Heart left ventricle (tissue), 16 donors: Measurements from ENCODE around the gene ARID5B. TPM values are rescaled to one million over a fixed set of nuclear protein-coding genes. Genes with fewer than 3 reads are reported as not detected.
"Not testable (repeated sequence)": the region's sequence is repeated elsewhere in the genome, so short reads cannot be mapped to it uniquely, and the experiment has no call there.

ENCODE experiments used
- ATAC-seq, 4 donors: fragments of 200-7000 bp; cut with Tn5 transposase; one replicate each; pipeline ENCODE4 v1.9.1; 2020 to 2022; ENCODE audit warnings: moderate library complexity in 4 of 4, mild to moderate bottlenecking in 3 of 4, moderate number of reproducible peaks in 1 of 4
- DNase-seq, 5 donors: peaks; one replicate each; pipeline ENCODE4 v3.0.0-alpha.2; 2020
- H3K27ac ChIP-seq, 12 donors: fragments of 200-600 bp; sonication (generic) in 4 of 12; one replicate each; pipeline versions ENCODE4 v1.5.0 to v1.8.0; 2016 to 2022; ENCODE audit warnings: mild to moderate bottlenecking in 2 of 12
- H3K27me3 ChIP-seq, 9 donors: fragments of 200-600 bp; sonication (generic) in 2 of 9; one replicate each; pipeline versions ENCODE4 v1.5.1 to v1.8.0; 2016 to 2022; ENCODE audit warnings: mild to moderate bottlenecking in 3 of 9
- H3K36me3 ChIP-seq, 9 donors: fragments of 200-600 bp; sonication (generic) in 2 of 9; one replicate each; pipeline versions ENCODE4 v1.5.0 to v1.8.0; 2018 to 2022; ENCODE audit warnings: mild to moderate bottlenecking in 2 of 9
- H3K4me1 ChIP-seq, 12 donors: fragments of 200-600 bp; sonication (generic) in 4 of 12; one replicate each; pipeline versions ENCODE4 v1.5.0 to v1.8.0; 2016 to 2022; ENCODE audit warnings: mild to moderate bottlenecking in 3 of 12
- H3K4me3 ChIP-seq, 12 donors: fragments of 200-600 bp; sonication (generic) in 4 of 12; one replicate each; pipeline versions ENCODE4 v1.5.0 to v1.8.0; 2017 to 2022; ENCODE audit warnings: mild to moderate bottlenecking in 9 of 12, moderate library complexity in 4 of 12
- H3K9me3 ChIP-seq, 12 donors: fragments of 200-600 bp; sonication (generic) in 4 of 12; one replicate each; pipeline versions ENCODE4 v1.5.0 to v1.8.0; 2016 to 2022; ENCODE audit warnings: mild to moderate bottlenecking in 1 of 12
- CTCF ChIP-seq, 12 donors: fragments of 200-600 bp; sonication (generic) in 4 of 12; IDR thresholded peaks; one replicate each; pipeline versions ENCODE4 v1.5.0 to v1.8.0; 2018 to 2022; ENCODE audit warnings: antibody characterized with exemption in 12 of 12, mild to moderate bottlenecking in 5 of 12
- POLR2A ChIP-seq, 2 donors: fragments of 450-650 bp; IDR thresholded peaks; one replicate each; pipeline ENCODE4 v1.6.1; 2017; ENCODE audit warnings: antibody characterized with exemption in 2 of 2, mild to moderate bottlenecking in 2 of 2, moderate library complexity in 2 of 2
- WGBS, 4 donors: extraction: QIAGEN DNeasy Blood & Tissue Kit in 2 of 4; methylation state at CpG; one replicate each; pipeline versions ENCODE4 v1.1.5 to v1.1.7; 2013 to 2018; 5-methylcytosine and 5-hydroxymethylcytosine counted together
- intact Hi-C, 10 donors: fragments of 100-400 bp; cut with DNase I; formaldehyde crosslinking; loops; one replicate each; pipeline versions ENCODE4 v1.11.1 to v1.14.2; 2022
- polyA plus RNA-seq, 2 donors: library from polyadenylated mRNA; stranded (reverse); fragments of 200-250 nt; gene quantifications; one replicate each; pipeline ENCODE4 v1.2.3, GENCODE V29; 2013
- total RNA-seq, 9 donors: library from RNA; depleted of rRNA in 2 of 9; stranded (reverse); fragments of >200 nt in 2 of 9; fragmentation: NEBNext Ultra II Directional in 3 of 9; extraction: Animal tissue kit (Norgen Biotek cat#: 25700) in 3 of 9; gene quantifications; one replicate each; pipeline versions ENCODE4 v1.1.0 to v1.2.4, GENCODE V29; 2016 to 2023
- donor health status: ischemic (EF 13 %, LVEDD 7.1; RV severe dilation, severe dysfunction).
- donor health status: healthy with polysubstance abuse.
- donor health status: DM: no; HTN: yes; CAD: no.
- donor health status: DM: no; HTN: no; CAD: no.
- donor health status: ischemic (EF 25% LVEDD 6.9; RV normal size, moderate dysfunction).
- donor health status: ischemic (EF 25% LVEDD 5.7; RV mildly dilated, moderate dysfunction).
- donor health status: healthy.
- donor health status: DM: yes; HTN: yes; CAD: no.
- donor health status: ischemic (EF 35%, LVEDD 5.7; RV mildly dilated, moderate dysfunction).
- donor health status: nonischemic (EF 11% LVEDD 7.7; RV severe dilation, severe dysfunction).
- donor health status: DM: yes; HTN: yes; CAD: no.
- donor health status: PGD.
- donor health status: ischemic (EF 29% LVEDD 5.4; RV normal size, mild dysfunction).
- donor health status: nonischemic (EF 23%, LVEDD 6.1; RV moderate dilation, normal function).

ARID5B gene
- total and polyA plus RNA-seq, 11 donors, result 4.5 to 45.5 (median 26.6) TPM

- TF ChIP-seq POLR2A (IDR thresholded peaks at IDR 0.05), result no peak
- TF ChIP-seq CTCF (IDR thresholded peaks at IDR 0.05), result no peak
- intact Hi-C loops, result loop anchor here in 3 of 10 donors (5.0 kb wide), 1 partner anchor 71 kb away; the partner anchor contains the start of gene ARID5B (in 3 of the 3)
- H3K9me3 ChIP-seq, result peaks cover 0 to 13% (median 0%) of the 10 kb centered on the region in 12 donors
- H3K36me3 ChIP-seq, result no peaks in the 10 kb centered on the region
- peaks cover 6 to 63% (median 40%) of the 10 kb centered on the region in 12 donors for H3K4me1 ChIP-seq
- no peaks in the 10 kb centered on the region for H3K27me3 ChIP-seq
- H3K4me3 ChIP-seq, result no peak overlapping the region
- ATAC-seq, result peak in 1 of 4 donors; percentile 28
- H3K27ac ChIP-seq, result peak overlapping the region in 9 of 12 donors; percentile 41 to 76 (median 64)
- WGBS, 4 donors, result 65 to 79% (median 71%) methylated on average over 2 of the region's 2 CpGs
- DNase-seq, result no peak
Measured at GRCh38 chr10:61973169-61973568, 71.7 kb downstream of the ARID5B start.

GRCh38 chr10:61973906-61974305, 72.4 kb downstream of the ARID5B start:
- intact Hi-C loops, result loop anchor here in 3 of 10 donors (5.0 kb wide), 1 partner anchor 72 kb away; the partner anchor contains the start of gene ARID5B (in 3 of the 3)
- WGBS, 4 donors, result 25 to 28% (median 26%) methylated on average over 5 of the region's 5 CpGs
- Histone ChIP-seq H3K4me3 (peak overlapping the region in 1 of 12 donors; percentile 8), H3K9me3 (peaks cover 0 to 14% (median 0%) of the 10 kb centered on the region in 12 donors), H3K27me3 (no peaks in the 10 kb centered on the region), H3K27ac (peak overlapping the region in 11 of 12 donors; percentile 41 to 79 (median 66)), H3K4me1 (peaks cover 6 to 59% (median 41%) of the 10 kb centered on the region in 12 donors), H3K36me3 (no peaks in the 10 kb centered on the region)
- ATAC-seq (peak; percentile 43 to 74 (median 52)), DNase-seq (no peak)
- no peak for TF ChIP-seq CTCF (IDR thresholded peaks at IDR 0.05)
- TF ChIP-seq POLR2A (IDR thresholded peaks at IDR 0.05), result no peak

- TF ChIP-seq CTCF (IDR thresholded peaks at IDR 0.05) (no peak), POLR2A (IDR thresholded peaks at IDR 0.05) (no peak)
- intact Hi-C loops, result loop anchor here in 3 of 10 donors (5.0 kb wide), 1 partner anchor 72 kb away; the partner anchor contains the start of gene ARID5B (in 3 of the 3)
- peak in 3 of 4 donors; percentile 39 to 68 (median 66) for ATAC-seq
- Histone ChIP-seq H3K36me3 (no peaks in the 10 kb centered on the region), H3K27me3 (no peaks in the 10 kb centered on the region), H3K4me1 (peaks cover 6 to 60% (median 48%) of the 10 kb centered on the region in 12 donors), H3K27ac (peak overlapping the region in 11 of 12 donors; percentile 41 to 79 (median 66)), H3K4me3 (peak overlapping the region in 2 of 12 donors; percentile 4 to 10), H3K9me3 (peaks cover 0 to 14% (median 0%) of the 10 kb centered on the region in 12 donors)
- WGBS, 4 donors, result 15 to 25% (median 19%) methylated on average over 8 of the region's 8 CpGs
- peak in 4 of 5 donors; percentile 65 to 86 (median 73) for DNase-seq
Measured at GRCh38 chr10:61974601-61975390, 73.3 kb downstream of the ARID5B start.

- WGBS, 4 donors, result 64 to 78% (median 67%) methylated on average over 2 of the region's 2 CpGs
- no peaks in the 10 kb centered on the region for H3K36me3 ChIP-seq
- H3K9me3 ChIP-seq, result peaks cover 0 to 14% (median 0%) of the 10 kb centered on the region in 12 donors
- no peaks in the 10 kb centered on the region for H3K27me3 ChIP-seq
- peak overlapping the region in 11 of 12 donors; percentile 41 to 79 (median 66) for H3K27ac ChIP-seq
- TF ChIP-seq POLR2A (IDR thresholded peaks at IDR 0.05) (no peak), CTCF (IDR thresholded peaks at IDR 0.05) (no peak)
- no peak for DNase-seq
- peak in 3 of 4 donors; percentile 70 to 83 (median 71) for ATAC-seq
- H3K4me3 ChIP-seq, result no peak overlapping the region
- intact Hi-C loops, result no loop called here
- peaks cover 6 to 61% (median 43%) of the 10 kb centered on the region in 12 donors for H3K4me1 ChIP-seq
Measured at GRCh38 chr10:61975391-61975932, 74.0 kb downstream of the ARID5B start.

GRCh38 chr10:61976951-61977721, 75.6 kb downstream of the ARID5B start:
- H3K27me3 ChIP-seq, DNase-seq, H3K27ac ChIP-seq, intact Hi-C loops, H3K36me3 ChIP-seq, H3K4me3 ChIP-seq, ATAC-seq: not testable (repeated sequence)
- WGBS, 4 donors, result 85 to 95% (median 90%) methylated on average over 3 of the region's 3 CpGs
- Histone ChIP-seq H3K9me3 (peaks cover 0 to 14% (median 0%) of the 10 kb centered on the region in 12 donors), H3K4me1 (peaks cover 6 to 58% (median 37%) of the 10 kb centered on the region in 12 donors)
